ENCODE measurements around the gene ZNF414. TPM values are rescaled to one million over a fixed set of nuclear protein-coding genes. Genes with fewer than 3 reads are reported as not detected.

ZNF414 gene
- total and polyA plus RNA-seq, 9 of the 15 experiments (the other 6 are each of a cell fraction or from before 2014, with no cell fraction given), result 0.03 to 27.2 (median 2.2) TPM; not detected in 2

- no peak for TF ChIP-seq ZNF263 (CRISPR knock-in tag; IDR thresholded peaks at IDR 0.05; ENCODE audit: borderline replicate concordance)
- no peak for TF ChIP-seq CTCF (IDR thresholded peaks at IDR 0.05 in 2 of 3, conservative IDR thresholded peaks at IDR 0.05 in 1 of 3; ENCODE audit: insufficient read depth in 2 of 3, low read depth in 1 of 3, low read length in 3 of 3)
- TF ChIP-seq JUNB (CRISPR knock-in tag; conservative IDR thresholded peaks at IDR 0.05), result no peak
- TF ChIP-seq HEY1 (CRISPR knock-in tag; IDR thresholded peaks at IDR 0.05; ENCODE audit: borderline replicate concordance), result no peak
- no peak for TF ChIP-seq POLR2G (IDR thresholded peaks at IDR 0.05; ENCODE audit: low read depth, low read length)
- POLR2A ChIA-PET, result interaction anchor here (1.8 kb wide), 1 partner anchor 19 kb away, joined by 5 read pairs; no protein-coding TSS in a partner anchor
- no peaks in the 10 kb centered on the region for H3K9me3 ChIP-seq (replicated peaks; ENCODE audit: control insufficient read depth, insufficient read depth, low read depth, low read length)
- no peak overlapping the region for H3K27ac ChIP-seq (ENCODE audit: extremely low read depth, low read depth, low read length)
- H3K79me2 ChIP-seq (ENCODE audit: control insufficient read depth, insufficient read depth, low read length), result no peaks in the 10 kb centered on the region
- CTCF ChIA-PET (ENCODE audit: low intra/inter-chr PET ratio), result no interaction called here
- H4K20me1 ChIP-seq (replicated peaks; ENCODE audit: control insufficient read depth, insufficient read depth, low read length), result no peaks in the 10 kb centered on the region
- intact Hi-C loops (cut with micrococcal nuclease), result no loop called here
- in situ Hi-C loops (cut with MboI), result no loop called here
- BruUV-seq (replicated peaks), result no TSS peak
- no peaks in the 10 kb centered on the region for H3K36me3 ChIP-seq (ENCODE audit: control insufficient read depth, insufficient read depth, low read length)
- H3K9ac ChIP-seq (ENCODE audit: insufficient read depth in 1 of 2, low read depth in 2 of 2, low read length in 2 of 2), result peak overlapping the region in 1 of 2 experiments; percentile 64; a peak in 1 of 4 replicates
- H3K4me1 ChIP-seq (replicated peaks in 1 of 2; ENCODE audit: control insufficient read depth in 2 of 2, insufficient read depth in 2 of 2, low read length in 2 of 2), result peaks cover 15 to 28% of the 10 kb centered on the region in 2 experiments
- ATAC-seq, result no peak
- WGBS (ENCODE audit: insufficient coverage, low coverage, missing lambda C conversion rate), result 37% methylated on average over 11 of the region's 11 CpGs
- H3K27me3 ChIP-seq (ENCODE audit: control insufficient read depth in 2 of 2, insufficient read depth in 2 of 2, low read length in 2 of 2), result no peaks in the 10 kb centered on the region
- H3K4me3 ChIP-seq, result no peak overlapping the region
- FAIRE-seq, result no peak
- no peak for DNase-seq (ENCODE audit: extremely low read depth in 1 of 4, low spot score in 3 of 4)
- no peak overlapping the region for H2AFZ ChIP-seq (ENCODE audit: low read depth, low read length)
- no peak overlapping the region for H3K4me2 ChIP-seq (ENCODE audit: insufficient read depth, low read length)
- no peaks in the 10 kb centered on the region for H3K9me1 ChIP-seq (ENCODE audit: control insufficient read depth, insufficient read depth, low read length)
These were observed 4.6 kb upstream of the ZNF414 start for GRCh38 chr19:8518536-8518935.

Data from K562 (cell line).